NCI-H2029 treated with DMSO at 0.1 percent for 48 hours (cell line): Measurements from ENCODE around the gene ST6GALNAC4.

ENCODE experiments used
- DNase-seq: peaks from one replicate; lab custom pipeline; 2025; lab: John Stamatoyannopoulos, UW

Gene ST6GALNAC4, protein sequence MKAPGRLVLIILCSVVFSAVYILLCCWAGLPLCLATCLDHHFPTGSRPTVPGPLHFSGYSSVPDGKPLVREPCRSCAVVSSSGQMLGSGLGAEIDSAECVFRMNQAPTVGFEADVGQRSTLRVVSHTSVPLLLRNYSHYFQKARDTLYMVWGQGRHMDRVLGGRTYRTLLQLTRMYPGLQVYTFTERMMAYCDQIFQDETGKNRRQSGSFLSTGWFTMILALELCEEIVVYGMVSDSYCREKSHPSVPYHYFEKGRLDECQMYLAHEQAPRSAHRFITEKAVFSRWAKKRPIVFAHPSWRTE

DNA sequence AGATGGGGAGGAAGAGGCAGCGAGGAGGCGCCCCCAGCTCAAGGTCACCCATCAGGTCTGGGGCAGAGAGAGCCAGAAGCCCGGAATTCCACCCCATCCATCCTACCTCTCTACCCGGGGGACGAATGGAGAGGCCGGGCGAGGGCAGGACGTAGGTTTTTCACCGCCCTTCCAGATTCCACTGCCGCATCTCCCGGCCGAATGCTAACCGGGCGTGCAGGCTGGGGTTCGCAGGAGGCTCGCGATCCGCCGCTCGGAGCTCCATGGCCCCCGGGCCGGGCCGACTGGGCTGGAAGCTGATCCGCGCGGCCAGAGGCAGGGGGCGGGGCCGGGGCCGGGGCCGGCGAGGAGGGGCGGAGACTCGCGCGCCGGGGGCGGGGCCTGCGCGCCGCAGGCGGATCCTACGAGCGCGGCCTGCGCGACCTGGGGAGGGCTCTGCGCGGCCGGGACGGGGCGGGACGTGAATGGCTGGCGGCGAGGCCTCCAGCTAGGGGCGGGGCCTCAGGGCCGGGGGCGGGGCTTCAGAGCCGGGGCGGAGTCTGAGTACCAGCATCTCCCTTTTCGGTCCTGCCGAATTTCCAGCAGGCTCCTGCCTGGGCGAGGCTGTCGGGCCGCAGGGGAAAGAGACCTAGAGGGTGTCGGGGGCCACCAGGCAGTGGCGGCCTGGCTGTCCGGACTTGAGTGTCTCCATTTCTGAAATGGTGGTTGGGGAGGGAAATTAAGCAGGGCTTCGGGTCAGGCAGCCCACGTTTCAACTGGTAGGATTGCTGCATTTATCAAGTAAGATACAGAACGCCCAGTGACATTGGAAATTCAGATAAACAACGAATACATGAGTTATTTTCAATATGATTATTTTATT, at the start of gene ST6GALNAC4:
Gene ST6GALNAC4, minus strand, starts transcription at position 322 of the 862 bp plus-strand sequence. CDS start 622 bp downstream, outside the sequence.
- DNase-seq: no peak

DNA sequence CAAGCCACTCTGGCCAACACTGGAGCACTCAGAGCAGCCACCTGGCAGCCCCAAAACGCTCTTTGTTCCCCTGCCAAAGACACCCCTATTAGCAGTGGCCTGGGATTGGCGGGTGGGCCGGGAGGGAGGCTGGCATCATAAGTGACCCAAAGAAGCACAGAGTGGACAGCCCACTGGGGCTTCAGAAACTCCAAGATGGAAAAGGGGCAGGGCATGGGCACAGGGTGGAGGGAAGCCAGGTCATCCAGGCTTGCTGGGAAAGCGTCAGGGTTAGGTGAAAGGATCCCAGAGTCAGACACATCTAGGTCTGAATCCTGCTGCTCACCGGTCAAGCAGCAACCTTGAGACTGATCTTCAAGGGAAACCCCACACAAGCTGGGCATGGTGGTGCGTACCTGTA, 49.1 kb upstream of the ST6GALNAC4 start:
- no peak for DNase-seq

DNA sequence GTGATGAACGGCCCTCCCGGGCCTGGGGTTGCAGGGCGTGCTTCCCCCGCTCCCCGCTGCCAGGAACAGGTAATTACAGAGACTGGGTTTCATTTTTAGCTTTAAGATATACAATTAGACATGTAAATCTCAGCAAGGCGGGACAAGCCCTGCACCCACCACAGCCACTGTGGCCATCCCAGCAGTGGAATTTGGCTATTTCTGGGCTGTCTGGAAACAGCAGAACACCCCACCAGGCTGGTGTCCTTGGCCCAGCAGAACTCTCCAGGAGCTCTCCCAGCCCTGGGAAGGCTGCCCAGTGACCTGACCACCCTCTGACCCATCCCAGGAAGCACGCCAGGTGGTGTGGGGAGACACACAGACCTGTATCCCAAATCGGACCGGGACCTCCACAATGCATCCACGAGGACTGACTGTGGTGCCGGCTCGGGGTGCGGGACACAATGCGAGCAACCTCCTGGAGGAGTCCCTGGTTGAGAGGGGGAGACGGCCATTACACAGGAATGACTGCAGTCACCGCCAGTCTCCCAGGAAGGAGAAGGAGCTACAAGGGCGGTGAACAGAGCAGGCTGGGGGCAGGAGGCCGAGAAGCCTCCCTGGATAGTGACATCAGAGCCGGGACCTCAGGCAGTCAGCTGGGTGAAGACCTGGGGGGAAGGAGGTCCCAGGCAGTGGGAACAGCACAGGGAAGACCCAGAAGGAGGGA, 46.7 kb upstream of the ST6GALNAC4 start:
- DNase-seq: no peak

- DNase-seq: no peak
These were observed 46.2 kb upstream of the ST6GALNAC4 start for GRCh38 chr9:127963041-127963358.

DNA sequence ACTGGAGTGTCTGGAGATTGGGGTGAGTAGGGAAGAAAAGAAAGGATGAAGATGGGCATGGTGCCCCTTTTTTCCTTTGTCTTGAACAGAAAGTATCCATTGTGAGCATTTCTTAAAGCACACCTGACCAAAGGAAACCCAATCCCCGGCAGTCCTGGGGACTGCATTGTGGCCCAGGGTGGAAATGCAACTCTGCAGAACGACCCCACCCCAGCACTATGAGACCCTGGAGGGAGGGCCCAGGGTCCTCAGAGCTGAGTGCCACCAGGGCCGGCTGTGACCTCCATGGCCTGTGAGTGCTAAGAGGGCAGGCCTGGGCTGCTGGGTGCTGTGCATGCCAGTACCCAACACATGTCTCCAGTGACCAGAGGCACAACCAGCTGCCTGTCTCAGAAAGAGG, 45.4 kb upstream of the ST6GALNAC4 start:
- DNase-seq: no peak

- no peak for DNase-seq
These were observed 44.8 kb upstream of the ST6GALNAC4 start for GRCh38 chr9:127961613-127962155.

GRCh38 chr9:127961155-127961490, 44.3 kb upstream of the ST6GALNAC4 start:
- no peak for DNase-seq

DNA sequence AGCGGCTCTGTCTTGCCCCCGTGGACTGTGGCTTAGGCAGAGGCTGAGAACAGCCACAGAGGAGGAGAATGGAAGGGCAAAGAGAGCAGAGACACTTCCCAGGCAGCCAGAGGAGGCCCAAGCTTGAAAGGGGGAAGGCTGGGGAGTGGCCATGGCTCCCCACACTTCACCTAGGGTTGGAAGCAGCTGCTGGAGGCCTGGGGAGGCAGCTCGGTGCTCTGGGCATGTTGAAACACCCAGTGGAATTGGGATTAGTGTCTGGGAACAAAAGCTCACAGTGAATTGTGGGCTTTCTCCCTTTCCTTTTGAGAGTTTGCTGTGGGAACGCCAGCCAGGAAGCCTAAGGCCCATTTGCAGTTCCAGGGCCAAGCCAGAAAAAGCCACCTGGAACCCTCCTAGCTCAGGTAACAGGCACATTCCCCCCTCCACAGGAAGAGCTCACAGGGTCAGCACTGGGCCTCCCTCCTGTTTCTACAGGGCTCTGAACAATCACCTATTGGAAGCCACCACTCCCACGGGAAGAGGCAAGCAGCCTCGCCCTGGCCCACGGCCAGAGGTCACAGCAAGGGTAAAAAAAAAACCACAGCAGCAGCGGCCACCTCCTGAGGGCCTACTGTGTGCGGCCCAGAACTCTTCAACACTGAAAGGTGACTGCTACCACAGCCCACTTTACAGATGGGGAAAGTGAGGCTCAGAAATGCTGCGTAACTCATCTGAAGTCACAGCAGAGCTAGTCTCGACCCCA, 43.7 kb upstream of the ST6GALNAC4 start:
- peak; percentile 62 for DNase-seq

DNA sequence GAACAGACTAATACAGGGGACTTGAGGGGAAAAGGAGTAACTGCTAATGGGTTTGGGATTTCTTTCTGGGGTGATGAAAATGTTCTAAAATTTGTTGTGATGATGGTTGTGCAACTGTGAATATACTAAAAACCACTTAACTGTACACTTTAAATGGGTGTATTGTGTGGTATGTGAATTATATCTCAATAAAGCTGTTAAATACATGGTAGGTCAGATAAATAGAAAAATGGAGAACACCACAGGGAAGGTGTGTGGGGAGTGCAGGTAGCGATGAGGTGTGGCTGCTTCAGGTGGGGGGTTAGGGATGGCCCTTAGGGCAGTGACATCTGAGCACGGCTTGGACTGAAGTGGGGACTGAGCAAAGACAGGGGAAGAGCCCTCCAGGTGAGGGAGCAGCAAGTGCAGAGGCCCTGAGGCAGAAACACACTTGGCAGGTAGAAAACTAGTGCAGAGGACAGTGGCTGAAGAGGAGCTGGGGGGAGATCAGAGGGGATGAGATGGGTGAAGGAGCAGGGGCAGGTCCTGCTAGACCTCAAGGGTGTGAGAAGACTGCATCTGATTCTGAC, 43.1 kb upstream of the ST6GALNAC4 start:
- no peak for DNase-seq

DNA sequence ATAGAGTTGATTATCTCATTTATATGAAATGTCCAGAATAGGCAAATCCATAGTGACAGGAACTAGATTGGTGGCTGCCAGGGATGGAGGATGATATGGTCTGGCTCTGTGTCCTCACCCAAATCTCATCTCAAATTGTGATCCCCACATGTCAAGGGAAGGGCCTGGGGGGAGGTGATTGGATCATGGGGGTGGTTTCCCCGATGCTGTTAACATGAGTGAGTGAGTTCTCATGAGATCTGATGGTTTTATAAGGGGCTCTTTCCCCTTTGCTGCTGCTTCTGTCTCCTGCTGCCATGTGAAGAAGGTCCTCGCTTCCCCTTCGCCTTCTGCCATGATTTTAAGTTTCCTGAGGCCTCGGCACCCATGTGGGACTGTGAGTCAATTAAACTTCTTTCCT, 42.6 kb upstream of the ST6GALNAC4 start:
- no peak for DNase-seq

GRCh38 chr9:127958728-127959127, 41.9 kb upstream of the ST6GALNAC4 start:
- DNase-seq: no peak

DNA sequence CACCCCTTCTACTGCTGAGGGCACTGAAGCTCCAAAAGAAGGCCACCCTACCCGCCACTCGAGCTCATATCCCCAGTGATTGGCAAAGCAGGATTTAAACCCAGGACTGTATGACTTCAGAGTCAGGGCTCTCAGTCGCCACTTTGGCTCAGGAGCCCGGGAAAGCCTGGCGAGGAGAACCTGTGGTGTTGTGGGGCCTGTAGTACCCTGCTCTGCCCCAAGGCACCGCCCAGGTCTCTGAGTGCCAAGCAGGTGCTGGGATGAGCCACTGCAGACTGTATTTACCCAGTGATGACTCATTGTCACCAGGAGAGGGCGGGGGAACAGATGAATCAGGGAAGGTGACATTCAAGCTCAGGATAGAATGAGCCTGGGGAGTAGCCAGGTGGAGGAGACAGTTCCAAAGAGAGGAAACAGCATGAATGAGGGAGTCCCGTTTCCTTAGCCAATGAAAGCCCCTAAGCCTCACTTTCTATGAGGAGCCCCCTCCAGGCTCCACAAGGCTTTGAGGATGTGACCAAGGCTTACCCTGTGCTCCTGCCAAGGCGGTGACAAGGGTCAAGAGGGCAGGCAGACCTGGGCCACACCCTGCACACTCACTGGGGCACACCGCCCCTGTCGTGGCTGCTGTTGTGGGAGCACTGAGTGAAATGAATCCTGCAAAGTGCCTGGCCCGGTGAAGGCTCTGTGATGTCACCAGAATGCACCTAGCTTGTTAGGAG, 38.6 kb upstream of the ST6GALNAC4 start:
- DNase-seq: peak; percentile 94

DNA sequence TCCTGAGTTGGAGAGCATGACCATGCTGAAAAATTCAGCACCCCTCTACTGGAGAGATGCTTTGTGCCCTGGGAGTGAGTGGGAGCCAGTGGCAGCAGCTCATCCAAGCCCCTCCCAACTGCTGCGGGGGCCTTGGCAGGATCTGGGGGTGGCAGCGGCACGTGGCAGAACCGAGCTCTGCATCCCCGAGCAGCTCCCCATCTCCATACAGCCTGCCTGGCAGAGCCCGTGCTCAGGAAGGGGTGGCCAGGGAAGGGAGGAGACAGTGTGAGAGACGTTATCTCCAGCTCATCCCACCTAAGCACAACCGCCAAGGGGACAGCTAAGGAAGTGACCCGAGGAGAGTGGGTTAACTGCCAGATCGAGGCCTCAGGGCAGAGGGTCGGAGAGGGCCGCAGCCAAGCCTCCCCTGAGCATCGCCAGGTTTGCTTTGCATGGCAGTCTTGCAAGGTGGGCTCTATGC, 38.0 kb upstream of the ST6GALNAC4 start:
- DNase-seq: no peak

DNA sequence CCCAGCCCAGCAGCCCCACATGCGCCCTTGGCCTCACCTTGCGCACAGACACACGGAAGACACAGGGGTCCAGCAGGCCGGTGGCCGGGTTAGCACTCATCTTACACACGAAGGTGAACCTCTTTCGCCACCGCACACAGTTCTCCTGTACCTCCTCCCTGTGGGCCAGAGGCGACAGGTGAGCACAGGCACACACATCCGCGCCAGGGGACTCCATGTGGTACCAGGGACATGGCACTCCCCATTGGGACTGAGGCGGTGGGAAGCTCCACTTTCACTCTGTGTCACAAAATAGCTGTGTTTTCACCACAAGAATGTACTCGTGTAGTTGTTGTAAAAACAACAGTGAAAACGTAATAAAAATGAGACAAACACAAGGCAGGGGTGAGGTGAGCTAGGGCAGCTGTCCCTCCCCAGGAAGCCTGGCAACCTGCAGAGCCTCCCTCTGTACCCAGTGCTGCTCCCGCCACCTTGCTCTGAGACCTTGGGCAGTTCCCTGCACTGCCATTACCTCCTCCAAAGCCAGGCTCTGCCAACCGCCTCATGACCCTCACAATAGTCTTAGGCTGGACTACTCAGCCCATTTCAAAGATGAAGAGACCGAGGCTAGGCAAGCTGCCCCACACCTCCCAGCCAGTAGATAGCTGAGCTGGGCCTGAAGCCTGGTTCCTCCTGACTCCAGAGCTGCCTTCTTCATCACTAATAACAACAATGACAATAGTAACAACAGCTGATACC, 37.1 kb upstream of the ST6GALNAC4 start:
- no peak for DNase-seq

GRCh38 chr9:127953154-127953553, 36.3 kb upstream of the ST6GALNAC4 start:
- no peak for DNase-seq

GRCh38 chr9:127950513-127951289, 33.9 kb upstream of the ST6GALNAC4 start:
- no peak for DNase-seq

DNA sequence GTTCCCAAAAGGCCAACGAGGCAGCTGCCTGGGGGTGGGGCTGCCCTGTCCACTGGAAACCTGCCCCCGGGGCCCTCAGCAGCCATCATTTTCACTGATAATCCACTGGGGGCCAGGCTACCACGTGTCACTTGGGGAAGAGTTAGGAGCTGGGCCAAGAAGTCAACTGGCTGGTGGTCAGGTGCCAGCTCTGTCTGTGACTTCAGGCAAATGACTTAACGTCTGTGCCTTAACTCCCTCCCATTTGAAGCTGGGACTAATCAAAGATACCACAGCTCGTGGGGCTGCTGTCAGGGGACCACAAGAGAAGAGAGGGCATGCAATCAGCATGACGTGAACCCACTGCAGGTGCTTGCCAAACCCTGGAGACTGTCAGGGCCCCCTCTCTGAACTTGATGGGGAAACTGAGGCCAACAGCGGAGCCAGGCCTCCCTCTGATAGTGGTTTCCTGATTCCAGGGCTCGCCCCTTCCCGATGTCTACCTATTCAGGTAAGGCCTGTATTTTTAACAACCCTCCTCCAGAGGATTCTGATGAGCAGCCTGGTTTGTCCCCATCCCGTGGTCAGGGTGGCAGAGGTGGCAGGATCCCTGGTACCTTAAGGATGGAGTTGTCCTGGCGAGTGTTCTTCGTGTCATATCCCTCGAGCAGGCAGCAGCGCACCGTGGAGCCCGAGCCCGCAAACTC, 33.1 kb upstream of the ST6GALNAC4 start:
- no peak for DNase-seq

- DNase-seq: no peak
These were observed 31.2 kb upstream of the ST6GALNAC4 start for GRCh38 chr9:127947841-127948710.
